Thyroid gland (tissue), 4 donors: ENCODE results near the gene CUL4A.

Source experiments
- CTCF ChIP-seq, 6 experiments: fragments of 200-600 bp in 3 of 6; fragments of 450-650 bp in 3 of 6; sonication (generic) in 3 of 6; IDR thresholded peaks; one replicate each; pipeline ENCODE4 v1.5.1; 2016 to 2019; ENCODE audit warnings: antibody characterized with exemption in 6 of 6, mild to moderate bottlenecking in 2 of 6, inconsistent platforms in 1 of 6, moderate library complexity in 1 of 6
- POLR2A ChIP-seq, 2 donors: fragments of 450-650 bp; IDR thresholded peaks; one replicate each; pipeline ENCODE4 v1.6.1; 2017; ENCODE audit warnings: antibody characterized with exemption in 2 of 2, mild to moderate bottlenecking in 2 of 2, moderate library complexity in 1 of 2

- TF ChIP-seq CTCF (IDR thresholded peaks at IDR 0.05) = no peak
- TF ChIP-seq POLR2A (IDR thresholded peaks at IDR 0.05) = no peak
Measured at GRCh38 chr13:113231306-113232207, 22.1 kb downstream of the CUL4A start.
